Measurements from ENCODE around the gene ALS2CL.

DNA sequence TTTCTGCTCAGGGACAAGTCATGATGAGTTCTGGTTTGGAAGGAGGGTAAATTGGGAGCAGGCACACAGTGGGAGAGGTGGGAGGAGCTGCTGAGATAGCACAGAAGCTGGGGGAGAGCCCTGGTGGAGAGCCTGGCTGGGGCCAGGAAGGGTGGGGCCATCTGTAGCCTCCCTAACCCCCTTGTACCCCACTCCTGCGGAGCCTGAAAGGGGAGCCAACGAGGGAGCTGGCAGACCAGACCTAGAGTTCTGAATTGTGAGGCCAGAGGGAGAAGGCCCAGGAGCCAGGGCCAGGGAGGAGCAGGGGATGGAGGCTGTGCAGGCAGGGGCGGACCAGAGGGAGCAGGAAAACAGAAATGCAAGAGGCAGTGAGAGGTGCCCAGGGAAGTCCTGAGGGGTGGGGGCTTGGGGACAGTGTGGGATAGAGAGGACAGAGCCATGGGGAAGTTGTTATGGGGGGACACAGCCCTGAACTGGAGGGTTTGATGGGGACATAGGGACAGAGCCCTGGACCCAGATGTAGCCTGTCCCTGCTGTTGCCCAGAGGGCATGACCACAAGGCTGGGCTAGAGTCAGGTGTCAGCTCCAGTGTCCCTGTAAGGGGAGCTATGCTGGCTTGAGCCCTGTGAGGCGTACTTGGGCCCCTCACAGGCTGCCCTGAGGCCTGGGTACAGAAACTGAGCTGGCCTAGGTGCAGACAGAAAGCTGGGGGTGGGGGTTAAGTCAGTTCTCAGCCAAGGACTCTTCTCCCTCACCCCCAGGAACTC, 8.9 kb upstream of the ALS2CL start:
- TF ChIP-seq, protein P1, sequence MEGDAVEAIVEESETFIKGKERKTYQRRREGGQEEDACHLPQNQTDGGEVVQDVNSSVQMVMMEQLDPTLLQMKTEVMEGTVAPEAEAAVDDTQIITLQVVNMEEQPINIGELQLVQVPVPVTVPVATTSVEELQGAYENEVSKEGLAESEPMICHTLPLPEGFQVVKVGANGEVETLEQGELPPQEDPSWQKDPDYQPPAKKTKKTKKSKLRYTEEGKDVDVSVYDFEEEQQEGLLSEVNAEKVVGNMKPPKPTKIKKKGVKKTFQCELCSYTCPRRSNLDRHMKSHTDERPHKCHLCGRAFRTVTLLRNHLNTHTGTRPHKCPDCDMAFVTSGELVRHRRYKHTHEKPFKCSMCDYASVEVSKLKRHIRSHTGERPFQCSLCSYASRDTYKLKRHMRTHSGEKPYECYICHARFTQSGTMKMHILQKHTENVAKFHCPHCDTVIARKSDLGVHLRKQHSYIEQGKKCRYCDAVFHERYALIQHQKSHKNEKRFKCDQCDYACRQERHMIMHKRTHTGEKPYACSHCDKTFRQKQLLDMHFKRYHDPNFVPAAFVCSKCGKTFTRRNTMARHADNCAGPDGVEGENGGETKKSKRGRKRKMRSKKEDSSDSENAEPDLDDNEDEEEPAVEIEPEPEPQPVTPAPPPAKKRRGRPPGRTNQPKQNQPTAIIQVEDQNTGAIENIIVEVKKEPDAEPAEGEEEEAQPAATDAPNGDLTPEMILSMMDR (IDR thresholded peaks at IDR 0.05; ENCODE audit: insufficient read depth, low read depth, low read length) = no peak
- TF ChIP-seq EZH2 (IDR thresholded peaks at IDR 0.05; ENCODE audit: insufficient read depth, low read length) = no peak

All from astrocyte (in vitro differentiated cells and primary cell).